Measurements from ENCODE around the gene MDFIC. TPM values are rescaled to one million over a fixed set of nuclear protein-coding genes. Genes with fewer than 3 reads are reported as not detected.

MDFIC gene
- total RNA-seq, 2 experiments from 2014 or later, result 53.5 to 55.3 TPM

- no peak for TF ChIP-seq CTCF (IDR thresholded peaks at IDR 0.05)
- Mint-ChIP-seq H3K27ac (no peak overlapping the region), H3K4me1 (ENCODE audit: low read depth) (peaks cover 55% of the 10 kb centered on the region), H3K4me3 (no peak overlapping the region), H3K9me3 (no peaks in the 10 kb centered on the region), H3K27me3 (no peaks in the 10 kb centered on the region), H3K36me3 (ENCODE audit: low read depth) (peaks cover 25% of the 10 kb centered on the region)
- ATAC-seq (no peak), DNase-seq (no peak)
- POLR2A ChIA-PET, result interaction anchor here (1.8 kb wide), 1 partner anchor 79 kb away, joined by 4 read pairs; no protein-coding TSS in a partner anchor
- intact Hi-C loops (cut with micrococcal nuclease), result loop anchor here (2.0 kb wide), 1 partner anchor 79 kb away; no protein-coding TSS in a partner anchor
- CTCF ChIA-PET, result no interaction called here
These were observed 8.3 kb downstream of the MDFIC start for GRCh38 chr7:114930107-114930661.

DNA sequence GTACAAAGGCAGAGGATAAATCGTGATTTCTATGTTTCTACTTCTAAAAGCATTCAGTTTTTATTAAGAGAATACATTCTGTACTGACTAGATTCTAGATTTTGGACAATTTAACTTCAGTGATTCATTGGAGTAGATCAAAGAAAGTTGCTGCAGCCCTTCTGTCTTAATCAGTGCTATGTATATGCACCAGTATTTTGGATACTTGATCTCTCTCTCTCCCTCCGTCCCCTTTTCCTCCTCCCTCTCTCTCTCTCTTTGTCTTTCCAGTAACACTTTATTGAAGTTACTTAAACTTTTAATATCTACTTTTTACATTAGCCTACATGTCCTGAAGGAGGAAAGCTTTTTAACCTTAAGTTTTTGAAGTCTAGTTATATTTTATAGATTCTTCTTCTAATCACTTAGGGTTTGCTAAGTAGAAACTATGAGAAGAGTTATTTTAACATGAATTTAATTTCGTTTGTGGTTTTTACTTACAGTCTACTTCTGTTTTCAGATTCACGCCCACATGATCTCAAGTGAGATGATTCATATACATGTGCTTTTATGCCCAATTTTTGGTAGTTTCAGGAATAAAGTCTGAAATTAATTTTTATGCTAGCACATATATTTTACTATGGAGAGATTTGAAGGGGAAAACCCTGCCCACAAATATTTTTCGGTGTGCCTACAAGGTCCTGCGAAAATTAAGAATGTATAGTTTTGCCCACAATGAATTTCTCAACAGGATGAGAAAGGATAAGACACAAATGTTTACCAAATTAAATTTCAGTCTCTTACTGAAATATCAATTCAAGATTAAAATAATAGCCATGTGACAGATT, 9.1 kb downstream of the MDFIC start:
- CTCF ChIA-PET, result no interaction called here
- H3K27me3 Mint-ChIP-seq, result no peaks in the 10 kb centered on the region
- ATAC-seq, result peak; percentile 60

DNA sequence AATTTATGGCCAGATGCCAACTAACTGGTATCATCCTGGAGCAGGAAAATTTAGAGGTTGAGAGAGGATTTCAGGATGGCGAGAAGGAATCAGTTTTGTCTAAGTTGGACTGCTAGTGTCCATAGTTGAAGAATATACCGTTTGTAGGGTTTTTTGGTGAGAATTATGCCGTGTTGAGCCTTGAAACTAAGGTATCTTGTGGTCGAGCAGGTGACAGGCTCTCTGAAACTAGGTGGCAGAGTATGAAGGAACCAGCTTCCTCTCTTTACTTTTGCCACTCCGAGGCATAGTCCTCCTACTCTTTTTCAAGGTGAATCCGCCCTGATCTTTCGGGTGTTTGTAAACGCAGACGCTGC, 9.7 kb downstream of the MDFIC start:
- Mint-ChIP-seq H3K36me3 (ENCODE audit: low read depth) (peaks cover 15% of the 10 kb centered on the region), H3K27ac (no peak overlapping the region), H3K4me1 (ENCODE audit: low read depth) (peaks cover 55% of the 10 kb centered on the region), H3K4me3 (no peak overlapping the region), H3K9me3 (no peaks in the 10 kb centered on the region), H3K27me3 (no peaks in the 10 kb centered on the region)
- TF ChIP-seq CTCF (IDR thresholded peaks at IDR 0.05), result no peak
- CTCF ChIA-PET, result interaction anchor here (0.9 to 1.3 kb wide), 2 partner anchors 18 to 202 kb away, joined by 3 to 4 read pairs; no protein-coding TSS in a partner anchor
- DNase-seq (peak; percentile 68), ATAC-seq (peak; percentile 74)
- intact Hi-C loops (cut with micrococcal nuclease), result loop anchor here (1.0 to 2.0 kb wide), 2 partner anchors 42 to 77 kb away; no protein-coding TSS in a partner anchor
- POLR2A ChIA-PET, result interaction anchor here (0.7 to 1.7 kb wide), 2 partner anchors 8 to 15 kb away, joined by 3 to 10 read pairs; no protein-coding TSS in a partner anchor

More for the DNA sequence above, 9.1 kb downstream of the MDFIC start:
- DNase-seq, result no peak
- H3K27ac Mint-ChIP-seq, result no peak overlapping the region
- no peak overlapping the region for H3K4me3 Mint-ChIP-seq
- intact Hi-C loops (cut with micrococcal nuclease), result loop anchor here (1.0 to 2.0 kb wide), 2 partner anchors 42 to 78 kb away; no protein-coding TSS in a partner anchor
- peaks cover 54% of the 10 kb centered on the region for H3K4me1 Mint-ChIP-seq (ENCODE audit: low read depth)
- peaks cover 20% of the 10 kb centered on the region for H3K36me3 Mint-ChIP-seq (ENCODE audit: low read depth)
- no peak for TF ChIP-seq CTCF (IDR thresholded peaks at IDR 0.05)
- H3K9me3 Mint-ChIP-seq, result no peaks in the 10 kb centered on the region
- POLR2A ChIA-PET, result interaction anchor here (1.7 to 1.8 kb wide), 2 partner anchors 8 to 78 kb away, joined by 4 to 10 read pairs; no protein-coding TSS in a partner anchor

GRCh38 chr7:114932991-114933390, 11.1 kb downstream of the MDFIC start:
- Mint-ChIP-seq H3K4me1 (ENCODE audit: low read depth) (peaks cover 54% of the 10 kb centered on the region), H3K4me3 (peak overlapping the region; percentile 13), H3K27ac (no peak overlapping the region), H3K27me3 (no peaks in the 10 kb centered on the region), H3K36me3 (ENCODE audit: low read depth) (peaks cover 22% of the 10 kb centered on the region), H3K9me3 (no peaks in the 10 kb centered on the region)
- ATAC-seq (no peak), DNase-seq (no peak)
- CTCF ChIA-PET, result interaction anchor here (1.1 to 1.3 kb wide), 2 partner anchors 9 to 201 kb away, joined by 3 to 4 read pairs; no protein-coding TSS in a partner anchor
- TF ChIP-seq CTCF (IDR thresholded peaks at IDR 0.05), result no peak
- POLR2A ChIA-PET, result interaction anchor here (1.1 to 1.7 kb wide), 2 partner anchors 10 to 25 kb away, joined by 8 to 10 read pairs; no protein-coding TSS in a partner anchor
- intact Hi-C loops (cut with micrococcal nuclease), result no loop called here
